PC-9 (cell line): ENCODE results near the gene LONP2. TPM values are rescaled to one million over a fixed set of nuclear protein-coding genes. Genes with fewer than 3 reads are reported as not detected.
"Not testable (repeated sequence)": the region's sequence is repeated elsewhere in the genome, so short reads cannot be mapped to it uniquely, and the experiment has no call there.

Source experiments
- BruUV-seq: library from RNA; stranded (reverse); fragments of 400-500 nt; replicated peaks from 2 replicates; lab custom pipeline; 2021; lab: Mats Ljungman, UMichigan
- CTCF ChIA-PET: fragments of 300-600 bp; sonication (Branson Sonifier 250); formaldehyde crosslinking; loops from one replicate; lab custom pipeline; 2022; ENCODE audit warnings: antibody characterized with exemption; lab: Charles Lee
- POLR2A ChIA-PET: fragments of 300-600 bp; sonication (Branson Sonifier 250); formaldehyde crosslinking; loops from one replicate; lab custom pipeline; 2022; ENCODE audit warnings: antibody characterized with exemption; ENCODE audit not compliant: unreplicated experiment; lab: Charles Lee
- DNase-seq, 2 experiments: peaks; one replicate each; pipeline versions ENCODE4 v3.0.0 to v3.0.0-alpha.2; 2015 to 2022; ENCODE audit warnings: mixed read lengths in 1 of 2
- H2AFZ ChIP-seq: fragments of 200-600 bp; sonication (generic); 2 replicates; pipeline ENCODE4 v1.8.1; 2017; ENCODE audit warnings: antibody characterized with exemption
- H3F3A ChIP-seq: fragments of 200-600 bp; sonication (generic); 2 replicates; pipeline ENCODE4 v1.8.1; 2017; ENCODE audit warnings: antibody characterized with exemption, mild to moderate bottlenecking, low read depth; ENCODE audit not compliant: insufficient read depth
- H3K27ac ChIP-seq: fragments of 200-600 bp; sonication (generic); 2 replicates; pipeline ENCODE4 v1.6.1; 2016; ENCODE audit warnings: mixed run types
- H3K27me3 ChIP-seq: fragments of 200-600 bp; sonication (generic); 2 replicates; pipeline ENCODE4 v1.6.1; 2016; ENCODE audit warnings: low read depth, mixed run types; ENCODE audit not compliant: insufficient read depth
- H3K36me3 ChIP-seq: fragments of 200-600 bp; sonication (generic); 2 replicates; pipeline ENCODE4 v1.6.1; 2016; ENCODE audit warnings: low read depth, mixed run types
- H3K4me1 ChIP-seq: fragments of 200-600 bp; sonication (generic); replicated peaks from 2 replicates; pipeline ENCODE4 v1.6.1; 2016; ENCODE audit warnings: mixed run types; ENCODE audit not compliant: insufficient read depth
- H3K4me2 ChIP-seq: fragments of 200-600 bp; sonication (generic); 2 replicates; pipeline ENCODE4 v1.6.1; 2017; ENCODE audit warnings: mixed run types
- H3K4me3 ChIP-seq: fragments of 200-600 bp; sonication (generic); 2 replicates; pipeline ENCODE4 v1.6.1; 2016; ENCODE audit warnings: mixed run types
- H3K79me2 ChIP-seq: fragments of 200-600 bp; sonication (generic); 2 replicates; pipeline ENCODE4 v1.6.1; 2017; ENCODE audit warnings: low read depth, mixed run types
- H3K9me2 ChIP-seq: fragments of 200-600 bp; sonication (generic); 2 replicates; pipeline ENCODE4 v1.8.1; 2017; ENCODE audit warnings: mild to moderate bottlenecking; ENCODE audit not compliant: insufficient read depth
- H3K9me3 ChIP-seq: fragments of 200-600 bp; sonication (generic); 2 replicates; pipeline ENCODE4 v1.8.1; 2016; ENCODE audit warnings: low read depth; ENCODE audit not compliant: insufficient read depth
- H4K20me1 ChIP-seq: fragments of 200-600 bp; sonication (generic); 2 replicates; pipeline ENCODE4 v1.8.1; 2017; ENCODE audit not compliant: insufficient read depth
- EZH2 ChIP-seq: fragments of 200-600 bp; sonication (generic); IDR thresholded peaks from 2 replicates; pipeline ENCODE4 v1.8.0; 2017; ENCODE audit warnings: antibody characterized with exemption, low read depth
- intact Hi-C: fragments of 100-400 bp; cut with micrococcal nuclease; formaldehyde crosslinking; loops from one replicate; pipeline ENCODE4 v1.10.0; 2022; ENCODE audit not compliant: unreplicated experiment
- total RNA-seq: library from RNA; stranded (reverse); gene quantifications from 2 replicates; pipeline ENCODE4 v1.2.3, GENCODE V29; 2021
- TF ChIP-seq, protein P1 (sequence below): fragments of 200-600 bp; sonication (generic); conservative IDR thresholded peaks from 2 replicates; pipeline ENCODE4 v1.6.1; 2017; ENCODE audit warnings: mixed run types, antibody characterized with exemption, mild to moderate bottlenecking, moderate library complexity

The LONP2 gene
- total RNA-seq, 1 experiment from 2014 or later = 47.0 TPM

GRCh38 chr16:48350736-48351135, 106.6 kb downstream of the LONP2 start:
- no peak overlapping the region for H3K27ac ChIP-seq
- no peak for DNase-seq

GRCh38 chr16:48352648-48353390, 108.7 kb downstream of the LONP2 start:
- POLR2A ChIA-PET = interaction anchor here (0.7 kb wide), 1 partner anchor 16 kb away, joined by 6 read pairs; no protein-coding TSS in a partner anchor
- TF ChIP-seq, protein P1, sequence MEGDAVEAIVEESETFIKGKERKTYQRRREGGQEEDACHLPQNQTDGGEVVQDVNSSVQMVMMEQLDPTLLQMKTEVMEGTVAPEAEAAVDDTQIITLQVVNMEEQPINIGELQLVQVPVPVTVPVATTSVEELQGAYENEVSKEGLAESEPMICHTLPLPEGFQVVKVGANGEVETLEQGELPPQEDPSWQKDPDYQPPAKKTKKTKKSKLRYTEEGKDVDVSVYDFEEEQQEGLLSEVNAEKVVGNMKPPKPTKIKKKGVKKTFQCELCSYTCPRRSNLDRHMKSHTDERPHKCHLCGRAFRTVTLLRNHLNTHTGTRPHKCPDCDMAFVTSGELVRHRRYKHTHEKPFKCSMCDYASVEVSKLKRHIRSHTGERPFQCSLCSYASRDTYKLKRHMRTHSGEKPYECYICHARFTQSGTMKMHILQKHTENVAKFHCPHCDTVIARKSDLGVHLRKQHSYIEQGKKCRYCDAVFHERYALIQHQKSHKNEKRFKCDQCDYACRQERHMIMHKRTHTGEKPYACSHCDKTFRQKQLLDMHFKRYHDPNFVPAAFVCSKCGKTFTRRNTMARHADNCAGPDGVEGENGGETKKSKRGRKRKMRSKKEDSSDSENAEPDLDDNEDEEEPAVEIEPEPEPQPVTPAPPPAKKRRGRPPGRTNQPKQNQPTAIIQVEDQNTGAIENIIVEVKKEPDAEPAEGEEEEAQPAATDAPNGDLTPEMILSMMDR = no peak
- no peak for TF ChIP-seq EZH2
- no peaks in the 10 kb centered on the region for H3K27me3 ChIP-seq
- H3K9me3 ChIP-seq = no peaks in the 10 kb centered on the region
- CTCF ChIA-PET = interaction anchor here (0.7 to 2.3 kb wide), 3 partner anchors 127 to 271 kb away, joined by 7 to 24 read pairs (median 22); no protein-coding TSS in a partner anchor
- H3K9me2 ChIP-seq = no peaks in the 10 kb centered on the region
- H3K4me3 ChIP-seq = no peak overlapping the region
- H3K79me2 ChIP-seq = no peaks in the 10 kb centered on the region
- no peaks in the 10 kb centered on the region for H3K4me1 ChIP-seq
- H2AFZ ChIP-seq = no peak overlapping the region
- no peak overlapping the region for H3K27ac ChIP-seq
- 0 out of 2 replicates have a peak, but pooled peaks cover 18% of the 10 kb centered on the region for H3K36me3 ChIP-seq
- no peaks in the 10 kb centered on the region for H4K20me1 ChIP-seq
- peaks cover 23% of the 10 kb centered on the region; the same call in 1 of the 2 replicates for H3F3A ChIP-seq
- no peak overlapping the region for H3K4me2 ChIP-seq
- no peak for DNase-seq
- no TSS peak for BruUV-seq
- intact Hi-C loops = loop anchor here (1.0 to 5.0 kb wide), 4 partner anchors 104 to 277 kb away; no protein-coding TSS in a partner anchor

More at GRCh38 chr16:48350736-48351135, 106.6 kb downstream of the LONP2 start:
- H2AFZ ChIP-seq = no peak overlapping the region
- no peaks in the 10 kb centered on the region for H3K27me3 ChIP-seq
- no peaks in the 10 kb centered on the region for H3K79me2 ChIP-seq
- POLR2A ChIA-PET = no interaction called here
- H4K20me1 ChIP-seq = no peaks in the 10 kb centered on the region
- CTCF ChIA-PET = no interaction called here
- H3F3A ChIP-seq = peaks cover 11% of the 10 kb centered on the region; the same call in 1 of the 2 replicates
- TF ChIP-seq, protein P1 = no peak
- no peak for TF ChIP-seq EZH2
- no peak overlapping the region for H3K4me3 ChIP-seq
- H3K4me2 ChIP-seq = no peak overlapping the region
- peaks cover 19% of the 10 kb centered on the region; the same call in 1 of the 2 replicates for H3K36me3 ChIP-seq
- no TSS peak for BruUV-seq
- H3K9me3 ChIP-seq = no peaks in the 10 kb centered on the region
- no peaks in the 10 kb centered on the region for H3K4me1 ChIP-seq
- intact Hi-C loops = loop anchor here (5.0 kb wide), 1 partner anchor 107 kb away; no protein-coding TSS in a partner anchor
- no peaks in the 10 kb centered on the region for H3K9me2 ChIP-seq

GRCh38 chr16:48353565-48354163, 109.6 kb downstream of the LONP2 start:
- Histone ChIP-seq H3K79me2 (0 out of 2 replicates have a peak, but pooled peaks cover 5% of the 10 kb centered on the region), H3K9me3 (no peaks in the 10 kb centered on the region), H2AFZ (no peak overlapping the region), H3K36me3 (0 out of 2 replicates have a peak, but pooled peaks cover 15% of the 10 kb centered on the region), H3K4me2 (no peak overlapping the region), H3F3A (peaks cover 23% of the 10 kb centered on the region; the same call in 1 of the 2 replicates), H3K4me3 (no peak overlapping the region), H4K20me1 (no peaks in the 10 kb centered on the region), H3K9me2 (no peaks in the 10 kb centered on the region), H3K4me1 (no peaks in the 10 kb centered on the region), H3K27me3 (no peaks in the 10 kb centered on the region), H3K27ac (no peak overlapping the region)
- DNase-seq = peak; percentile 58 to 68
- ChIA-PET CTCF (interaction anchor here (0.6 to 2.3 kb wide), 8 partner anchors 36 to 1217 kb away, joined by 4 to 24 read pairs (median 8); no protein-coding TSS in a partner anchor), POLR2A (interaction anchor here (0.6 to 0.7 kb wide), 2 partner anchors 30 to 186 kb away, joined by 8 to 9 read pairs; no protein-coding TSS in a partner anchor)
- no TSS peak for BruUV-seq
- intact Hi-C loops = loop anchor here (1.0 to 5.0 kb wide), 4 partner anchors 104 to 277 kb away; no protein-coding TSS in a partner anchor
- no peak for TF ChIP-seq EZH2
- TF ChIP-seq, protein P1 = peak; percentile 90

DNA sequence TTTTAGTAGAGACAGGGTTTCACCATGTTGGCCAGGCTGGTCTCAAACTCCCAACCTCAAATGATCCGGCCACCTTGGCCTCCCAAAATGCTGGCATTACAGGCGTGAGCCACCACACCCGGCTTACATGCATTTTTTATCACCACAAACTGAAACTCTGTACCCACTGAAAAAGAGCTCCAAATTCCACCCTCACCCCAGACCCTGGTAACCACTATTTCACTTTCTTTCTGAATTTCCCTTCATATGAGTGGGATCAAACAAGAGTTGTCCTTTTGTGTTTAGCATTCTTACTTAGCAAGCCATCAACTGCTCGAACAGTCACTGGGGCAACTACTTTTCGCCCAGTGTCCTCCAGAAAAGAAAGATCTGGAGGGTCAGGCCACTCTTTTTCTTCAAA, 110.3 kb downstream of the LONP2 start:
- DNase-seq, H3K4me3 ChIP-seq, H3K27me3 ChIP-seq, H3K27ac ChIP-seq, POLR2A ChIA-PET, BruUV-seq, H2AFZ ChIP-seq, H3K9me2 ChIP-seq, H3K4me1 ChIP-seq, H4K20me1 ChIP-seq, H3K4me2 ChIP-seq, H3K9me3 ChIP-seq: not testable (repeated sequence)
- Histone ChIP-seq H3K79me2 (peaks cover 12% of the 10 kb centered on the region; the same call in 1 of the 2 replicates), H3K36me3 (0 out of 2 replicates have a peak, but pooled peaks cover 10% of the 10 kb centered on the region), H3F3A (peaks cover 23% of the 10 kb centered on the region; the same call in 1 of the 2 replicates)
- intact Hi-C loops = loop anchor here (5.0 kb wide), 1 partner anchor 103 kb away; no protein-coding TSS in a partner anchor
- CTCF ChIA-PET = interaction anchor here (0.6 to 2.3 kb wide), 5 partner anchors 172 to 1218 kb away, joined by 4 to 24 read pairs (median 8); no protein-coding TSS in a partner anchor
